Ascending aorta (tissue), 2 donors: ENCODE results near the gene SFT2D3. TPM values are rescaled to one million over a fixed set of nuclear protein-coding genes. Genes with fewer than 3 reads are reported as not detected.
A peak's percentile ranks its signal among the peaks of the same experiment; 100 is the strongest.

Source experiments
- DNase-seq, 2 donors: peaks; one replicate each; pipeline ENCODE4 v3.0.0-alpha.2; 2019; ENCODE audit warnings: low spot score in 2 of 2
- H3K27ac ChIP-seq, 2 donors: fragments of 200-600 bp; sonication (generic); one replicate each; pipeline ENCODE4 v1.5.1; 2016 to 2017; ENCODE audit warnings: mild to moderate bottlenecking in 1 of 2
- H3K27me3 ChIP-seq: fragments of 200-600 bp; sonication (generic); one replicate; pipeline ENCODE4 v1.5.1; 2017
- H3K36me3 ChIP-seq, 2 donors: fragments of 200-600 bp; sonication (generic); one replicate each; pipeline ENCODE4 v1.5.1; 2016
- H3K4me1 ChIP-seq, 2 donors: fragments of 200-600 bp; sonication (generic); one replicate each; pipeline ENCODE4 v1.5.1; 2016 to 2017; ENCODE audit warnings: mild to moderate bottlenecking in 1 of 2
- H3K4me3 ChIP-seq, 2 donors: fragments of 200-600 bp; sonication (generic); one replicate each; pipeline ENCODE4 v1.5.1; 2016 to 2017; ENCODE audit warnings: mild to moderate bottlenecking in 1 of 2
- H3K9me3 ChIP-seq, 2 donors: fragments of 200-600 bp; sonication (generic); one replicate each; pipeline ENCODE4 v1.5.1; 2016
- intact Hi-C: fragments of 100-400 bp; cut with DNase I; formaldehyde crosslinking; loops from one replicate; pipeline ENCODE4 v1.15.1; 2023
- total RNA-seq: library from RNA; depleted of rRNA; stranded (reverse); fragments of >200 nt; gene quantifications from one replicate; pipeline ENCODE4 v1.1.0, GENCODE V29; 2016
- TF ChIP-seq, protein P1 (sequence below), 3 experiments: fragments of 200-600 bp in 2 of 3; fragments of 450-650 bp in 1 of 3; sonication (generic) in 2 of 3; IDR thresholded peaks; one replicate each; pipeline ENCODE4 v1.5.1; 2016 to 2019; ENCODE audit warnings: antibody characterized with exemption in 3 of 3, mild to moderate bottlenecking in 1 of 3, moderate library complexity in 1 of 3

The SFT2D3 gene
- total RNA-seq, 1 donor from 2014 or later, result 8.3 TPM

- Histone ChIP-seq H3K36me3 (no peaks in the 10 kb centered on the region), H3K27me3 (no peaks in the 10 kb centered on the region), H3K27ac (no peak overlapping the region), H3K4me3 (no peak overlapping the region), H3K9me3 (no peaks in the 10 kb centered on the region), H3K4me1 (peaks cover 8 to 26% of the 10 kb centered on the region in 2 donors)
- TF ChIP-seq, protein P1, sequence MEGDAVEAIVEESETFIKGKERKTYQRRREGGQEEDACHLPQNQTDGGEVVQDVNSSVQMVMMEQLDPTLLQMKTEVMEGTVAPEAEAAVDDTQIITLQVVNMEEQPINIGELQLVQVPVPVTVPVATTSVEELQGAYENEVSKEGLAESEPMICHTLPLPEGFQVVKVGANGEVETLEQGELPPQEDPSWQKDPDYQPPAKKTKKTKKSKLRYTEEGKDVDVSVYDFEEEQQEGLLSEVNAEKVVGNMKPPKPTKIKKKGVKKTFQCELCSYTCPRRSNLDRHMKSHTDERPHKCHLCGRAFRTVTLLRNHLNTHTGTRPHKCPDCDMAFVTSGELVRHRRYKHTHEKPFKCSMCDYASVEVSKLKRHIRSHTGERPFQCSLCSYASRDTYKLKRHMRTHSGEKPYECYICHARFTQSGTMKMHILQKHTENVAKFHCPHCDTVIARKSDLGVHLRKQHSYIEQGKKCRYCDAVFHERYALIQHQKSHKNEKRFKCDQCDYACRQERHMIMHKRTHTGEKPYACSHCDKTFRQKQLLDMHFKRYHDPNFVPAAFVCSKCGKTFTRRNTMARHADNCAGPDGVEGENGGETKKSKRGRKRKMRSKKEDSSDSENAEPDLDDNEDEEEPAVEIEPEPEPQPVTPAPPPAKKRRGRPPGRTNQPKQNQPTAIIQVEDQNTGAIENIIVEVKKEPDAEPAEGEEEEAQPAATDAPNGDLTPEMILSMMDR (IDR thresholded peaks at IDR 0.05), result no peak
- DNase-seq, result no peak
- intact Hi-C loops, result loop anchor here (10.0 kb wide), 1 partner anchor 294 kb away; the partner anchor contains the start of gene MAP3K2
Measured at GRCh38 chr2:127678531-127678930, 22.8 kb upstream of the SFT2D3 start.

DNA sequence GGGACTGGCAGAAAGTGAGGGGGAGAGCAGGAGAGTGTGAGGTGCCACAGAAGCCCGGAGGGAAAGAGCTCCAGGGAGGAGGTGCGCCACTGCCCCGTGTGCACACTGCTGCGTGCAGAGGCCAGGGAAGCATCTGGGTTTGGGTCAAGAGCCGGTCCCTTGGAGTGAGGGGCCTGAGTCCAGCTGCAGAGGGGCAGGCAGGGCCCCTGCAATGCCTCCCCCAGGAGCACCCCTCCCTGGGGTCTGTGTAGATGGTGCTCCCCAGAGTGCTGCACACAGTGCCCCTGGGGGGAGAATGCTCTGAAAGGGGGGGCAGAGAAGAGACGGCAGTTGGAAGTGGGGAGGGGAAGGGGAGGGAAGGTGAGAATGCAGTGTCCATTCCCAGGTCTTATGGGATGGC lies 22.3 kb upstream of the SFT2D3 start:
- H3K4me3 ChIP-seq, result no peak overlapping the region
- TF ChIP-seq, protein P1 (IDR thresholded peaks at IDR 0.05), result no peak
- no peaks in the 10 kb centered on the region for H3K36me3 ChIP-seq
- DNase-seq, result no peak
- no peaks in the 10 kb centered on the region for H3K27me3 ChIP-seq
- H3K9me3 ChIP-seq, result no peaks in the 10 kb centered on the region
- H3K4me1 ChIP-seq, result peaks cover 8 to 30% of the 10 kb centered on the region in 2 donors
- intact Hi-C loops, result loop anchor here (10.0 kb wide), 1 partner anchor 294 kb away; the partner anchor contains the start of gene MAP3K2
- no peak overlapping the region for H3K27ac ChIP-seq

DNA sequence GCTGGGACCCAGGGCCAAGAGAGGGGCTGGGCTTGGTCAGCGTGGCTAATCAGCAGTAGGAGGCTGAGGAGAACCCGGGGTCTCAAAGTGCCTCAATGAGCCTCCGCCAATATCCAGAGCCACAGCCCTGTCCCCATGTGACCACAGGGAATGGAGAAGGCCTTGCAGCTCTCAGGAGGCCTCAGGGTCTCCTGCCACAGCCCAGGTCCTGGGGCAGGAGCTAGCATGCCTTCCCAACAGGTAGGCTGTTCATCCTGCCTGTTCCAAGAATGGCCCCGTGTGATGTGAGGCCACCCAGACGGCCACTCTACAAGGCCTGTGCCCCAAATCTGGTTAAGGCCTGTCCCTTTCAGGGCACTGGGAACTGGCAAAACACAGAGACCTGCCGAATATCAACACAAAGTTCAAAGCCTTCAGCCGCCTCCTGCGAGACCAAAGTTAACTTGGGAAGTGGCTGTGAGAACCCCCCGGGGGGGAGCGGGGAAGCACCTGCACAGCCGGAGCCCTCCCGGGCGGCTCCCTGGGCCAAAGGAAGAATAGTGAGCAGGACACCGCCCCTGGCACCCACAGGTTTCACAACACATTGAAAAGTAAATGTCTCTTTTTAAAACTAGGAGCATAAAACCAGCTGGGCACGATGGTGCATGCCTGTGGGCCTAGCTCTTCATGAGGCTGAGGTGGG lies 21.5 kb upstream of the SFT2D3 start:
- Histone ChIP-seq H3K9me3 (no peaks in the 10 kb centered on the region), H3K27ac (no peak overlapping the region), H3K4me1 (peaks cover 8 to 31% of the 10 kb centered on the region in 2 donors), H3K27me3 (no peaks in the 10 kb centered on the region), H3K4me3 (no peak overlapping the region), H3K36me3 (no peaks in the 10 kb centered on the region)
- intact Hi-C loops, result loop anchor here (10.0 kb wide), 1 partner anchor 295 kb away; the partner anchor contains the start of gene MAP3K2
- DNase-seq, result peak in 1 of 2 donors; percentile 55
- TF ChIP-seq, protein P1 (IDR thresholded peaks at IDR 0.05), result no peak

GRCh38 chr2:127680706-127681287 lies 20.5 kb upstream of the SFT2D3 start:
- Histone ChIP-seq H3K4me1 (peaks cover 8 to 31% of the 10 kb centered on the region in 2 donors), H3K27me3 (no peaks in the 10 kb centered on the region), H3K9me3 (no peaks in the 10 kb centered on the region), H3K4me3 (peak overlapping the region; percentile 24 to 60), H3K27ac (peak overlapping the region; percentile 42 to 55), H3K36me3 (no peaks in the 10 kb centered on the region)
- no peak for DNase-seq
- TF ChIP-seq, protein P1 (IDR thresholded peaks at IDR 0.05), result no peak
- intact Hi-C loops, result no loop called here

- peaks cover 8 to 27% of the 10 kb centered on the region in 2 donors for H3K4me1 ChIP-seq
- intact Hi-C loops, result no loop called here
Measured at GRCh38 chr2:127681288-127681804, 20.0 kb upstream of the SFT2D3 start.

More at GRCh38 chr2:127681288-127681804, 20.0 kb upstream of the SFT2D3 start:
- DNase-seq, result peak in 1 of 2 donors; percentile 67
- Histone ChIP-seq H3K27me3 (no peaks in the 10 kb centered on the region), H3K27ac (peak overlapping the region; percentile 42 to 55), H3K36me3 (no peaks in the 10 kb centered on the region), H3K9me3 (no peaks in the 10 kb centered on the region), H3K4me3 (peak overlapping the region; percentile 24 to 60)
- TF ChIP-seq, protein P1 (IDR thresholded peaks at IDR 0.05), result no peak
